Parathyroid adenoma (tissue), 2 donors: ENCODE data around the gene CCDC73.

ENCODE experiments used
- H2AFZ ChIP-seq: fragments of 300-600 bp; sonication (generic); one replicate; pipeline ENCODE4 v1.7.0; 2017; ENCODE audit warnings: antibody characterized with exemption, mild to moderate bottlenecking
- H3K27ac ChIP-seq: fragments of 300-600 bp; sonication (generic); one replicate; pipeline ENCODE4 v1.7.0; 2017
- H3K27me3 ChIP-seq: fragments of 300-600 bp; sonication (generic); one replicate; pipeline ENCODE4 v1.7.0; 2017; ENCODE audit warnings: low read length; ENCODE audit not compliant: control insufficient read depth, insufficient read depth
- H3K36me3 ChIP-seq: fragments of 300-600 bp; sonication (generic); one replicate; pipeline ENCODE4 v1.7.0; 2017; ENCODE audit warnings: low read length; ENCODE audit not compliant: control insufficient read depth, insufficient read depth
- H3K4me1 ChIP-seq: fragments of 300-600 bp; sonication (generic); one replicate; pipeline ENCODE4 v1.7.0; 2017; ENCODE audit warnings: control low read depth
- H3K4me2 ChIP-seq: fragments of 300-600 bp; sonication (generic); one replicate; pipeline ENCODE4 v1.7.0; 2017; ENCODE audit warnings: low read length
- H3K4me3 ChIP-seq: fragments of 300-600 bp; sonication (generic); one replicate; pipeline ENCODE4 v1.7.0; 2017; ENCODE audit warnings: low read depth, low read length
- H3K79me2 ChIP-seq: fragments of 300-600 bp; sonication (generic); one replicate; pipeline ENCODE4 v1.7.0; 2017; ENCODE audit warnings: control low read depth
- H3K9ac ChIP-seq: fragments of 300-600 bp; sonication (generic); one replicate; pipeline ENCODE4 v1.7.0; 2017; ENCODE audit warnings: mild to moderate bottlenecking
- H3K9me3 ChIP-seq: fragments of 300-600 bp; sonication (generic); one replicate; pipeline ENCODE4 v1.7.0; 2017; ENCODE audit warnings: low read length; ENCODE audit not compliant: control insufficient read depth
- TF ChIP-seq, protein P1 (sequence below): fragments of 300-600 bp; sonication (generic); IDR thresholded peaks from one replicate; pipeline ENCODE4 v1.7.0; 2017; ENCODE audit warnings: antibody characterized with exemption, mild to moderate bottlenecking
- donor health status: primary hyperparathyroidism.

CCDC73 gene

DNA sequence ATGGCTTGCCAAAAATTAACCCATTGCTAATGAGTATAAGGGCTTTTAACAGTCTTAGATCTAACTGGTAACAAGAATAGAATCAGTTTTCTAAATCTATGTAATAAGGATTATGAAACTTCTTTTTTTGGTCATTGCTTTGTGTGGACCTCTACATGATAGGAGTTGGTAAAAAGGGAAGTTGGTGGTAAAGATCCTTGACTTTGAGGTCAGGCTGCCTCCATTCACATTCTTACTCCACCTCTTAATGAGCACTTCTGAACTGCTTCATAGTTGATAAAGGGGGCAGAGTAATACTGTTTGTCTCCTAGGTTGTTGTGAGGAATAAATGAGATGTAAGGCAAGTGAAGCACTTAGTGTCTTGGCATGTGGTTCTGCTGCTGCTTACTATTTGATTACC is 200.2 kb downstream of the CCDC73 start:
- Histone ChIP-seq H3K27ac (no peak overlapping the region), H3K9me3 (no peaks in the 10 kb centered on the region), H3K9ac (no peak overlapping the region), H2AFZ (no peak overlapping the region), H3K27me3 (no peaks in the 10 kb centered on the region), H3K36me3 (no peaks in the 10 kb centered on the region), H3K4me1 (no peaks in the 10 kb centered on the region), H3K79me2 (no peaks in the 10 kb centered on the region), H3K4me2 (no peak overlapping the region), H3K4me3 (no peak overlapping the region)
- TF ChIP-seq, protein P1, sequence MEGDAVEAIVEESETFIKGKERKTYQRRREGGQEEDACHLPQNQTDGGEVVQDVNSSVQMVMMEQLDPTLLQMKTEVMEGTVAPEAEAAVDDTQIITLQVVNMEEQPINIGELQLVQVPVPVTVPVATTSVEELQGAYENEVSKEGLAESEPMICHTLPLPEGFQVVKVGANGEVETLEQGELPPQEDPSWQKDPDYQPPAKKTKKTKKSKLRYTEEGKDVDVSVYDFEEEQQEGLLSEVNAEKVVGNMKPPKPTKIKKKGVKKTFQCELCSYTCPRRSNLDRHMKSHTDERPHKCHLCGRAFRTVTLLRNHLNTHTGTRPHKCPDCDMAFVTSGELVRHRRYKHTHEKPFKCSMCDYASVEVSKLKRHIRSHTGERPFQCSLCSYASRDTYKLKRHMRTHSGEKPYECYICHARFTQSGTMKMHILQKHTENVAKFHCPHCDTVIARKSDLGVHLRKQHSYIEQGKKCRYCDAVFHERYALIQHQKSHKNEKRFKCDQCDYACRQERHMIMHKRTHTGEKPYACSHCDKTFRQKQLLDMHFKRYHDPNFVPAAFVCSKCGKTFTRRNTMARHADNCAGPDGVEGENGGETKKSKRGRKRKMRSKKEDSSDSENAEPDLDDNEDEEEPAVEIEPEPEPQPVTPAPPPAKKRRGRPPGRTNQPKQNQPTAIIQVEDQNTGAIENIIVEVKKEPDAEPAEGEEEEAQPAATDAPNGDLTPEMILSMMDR: no peak

DNA sequence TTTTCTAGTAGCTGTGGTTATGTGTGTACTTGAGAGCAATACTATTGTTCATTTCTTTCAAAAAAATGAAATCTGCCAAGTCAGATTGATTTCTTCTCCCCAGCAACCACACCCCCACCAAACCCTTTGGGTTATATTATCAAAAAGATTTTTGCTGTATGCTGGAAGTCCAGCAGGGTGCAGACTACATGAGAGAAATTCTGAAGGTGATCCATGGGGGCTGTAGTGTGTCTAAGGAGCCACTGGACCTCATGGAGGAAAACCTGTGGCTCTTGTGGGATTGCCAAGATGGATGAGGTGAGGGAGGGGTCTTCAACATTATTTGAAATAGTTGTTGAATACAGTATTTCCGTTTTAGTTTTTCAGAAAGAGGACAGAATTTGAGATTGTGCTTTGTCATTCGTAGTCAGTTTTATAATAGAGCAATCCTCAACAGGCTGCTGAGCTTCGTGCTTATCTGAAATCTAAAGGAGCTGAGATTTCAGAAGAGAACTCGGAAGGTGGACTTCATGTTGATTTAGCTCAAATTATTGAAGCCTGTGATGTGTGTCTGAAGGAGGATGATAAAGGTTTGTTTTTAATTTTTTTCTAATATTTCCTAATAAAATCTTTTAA is 207.8 kb downstream of the CCDC73 start:
- Histone ChIP-seq H3K79me2 (no peaks in the 10 kb centered on the region), H2AFZ (no peak overlapping the region), H3K27me3 (no peaks in the 10 kb centered on the region), H3K4me1 (peaks cover 4% of the 10 kb centered on the region), H3K4me2 (no peak overlapping the region), H3K9me3 (no peaks in the 10 kb centered on the region), H3K36me3 (no peaks in the 10 kb centered on the region), H3K27ac (no peak overlapping the region), H3K4me3 (no peak overlapping the region), H3K9ac (no peak overlapping the region)
- TF ChIP-seq, protein P1: no peak

DNA sequence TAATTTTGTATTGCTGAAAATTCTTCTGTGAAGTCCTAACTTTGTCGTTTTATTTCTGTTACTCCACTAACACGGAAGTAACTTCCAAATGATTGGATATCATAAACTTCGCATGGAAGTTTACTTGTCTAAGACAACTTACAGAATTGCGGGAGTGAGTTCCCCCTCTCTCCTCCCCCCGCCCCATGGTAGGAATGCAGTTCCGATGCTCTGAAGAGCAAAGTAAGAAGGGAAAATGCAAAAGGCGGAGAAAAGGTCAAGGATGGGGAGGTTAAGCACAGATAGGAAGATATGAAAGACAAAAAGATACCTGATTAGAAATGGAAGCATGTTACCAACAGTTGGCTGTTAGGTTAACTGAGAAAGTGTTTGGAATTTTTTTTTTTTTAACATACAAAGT is 209.5 kb downstream of the CCDC73 start:
- Histone ChIP-seq H3K27ac (no peak overlapping the region), H2AFZ (no peak overlapping the region), H3K36me3 (no peaks in the 10 kb centered on the region), H3K27me3 (no peaks in the 10 kb centered on the region), H3K9me3 (no peaks in the 10 kb centered on the region), H3K4me2 (peak overlapping the region; percentile 61), H3K4me3 (peak overlapping the region; percentile 67), H3K79me2 (no peaks in the 10 kb centered on the region), H3K4me1 (peaks cover 4% of the 10 kb centered on the region), H3K9ac (no peak overlapping the region)
- TF ChIP-seq, protein P1: no peak

DNA sequence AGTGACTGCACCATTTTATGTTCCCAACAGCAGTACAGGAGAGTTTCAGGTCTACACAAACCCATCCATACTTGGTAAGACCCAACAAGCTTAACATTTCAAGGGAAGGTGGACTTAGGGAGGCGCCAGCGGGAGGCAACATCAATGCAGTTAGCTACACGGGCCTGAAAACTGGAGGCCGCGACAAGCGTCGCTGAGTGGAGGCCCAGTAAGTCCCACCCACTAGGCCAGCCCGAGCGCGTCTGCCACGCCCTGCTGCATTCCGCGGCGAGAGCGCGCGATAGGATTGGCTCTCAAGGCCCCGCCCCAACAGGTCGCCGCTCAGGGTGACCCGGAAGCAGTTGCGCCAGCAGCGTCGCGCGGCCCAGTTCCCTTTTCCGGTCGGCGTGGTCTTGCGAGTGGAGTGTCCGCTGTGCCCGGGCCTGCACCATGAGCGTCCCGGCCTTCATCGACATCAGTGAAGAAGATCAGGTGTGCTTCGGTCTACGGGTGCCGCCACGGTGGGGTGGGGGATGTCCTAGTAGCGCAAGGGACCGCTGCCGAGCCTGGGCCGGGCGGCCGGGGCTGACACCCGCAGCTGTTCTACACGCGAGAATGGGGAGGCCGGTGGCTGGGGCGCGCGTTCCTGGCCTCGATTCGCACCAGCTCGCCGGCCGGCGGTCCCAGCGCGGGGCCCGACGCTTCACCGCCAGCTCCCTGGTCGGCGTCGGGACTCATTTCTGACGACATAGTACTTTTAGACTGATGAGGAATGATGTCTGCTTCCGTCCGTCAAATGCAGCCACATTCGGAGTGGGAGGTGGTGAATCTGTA is 210.8 kb downstream of the CCDC73 start, which contains the start of gene EIF3M:
TSS of gene EIF3M (plus strand) at position 373 of the 813 bp plus-strand sequence. CDS start at position 430, 57 bp downstream.
- peak within 1 kb of the TSS; percentile 84 for H2AFZ ChIP-seq
- TF ChIP-seq, protein P1: no peak
- H3K36me3 ChIP-seq: no peaks in the 10 kb centered on the region
- H3K4me1 ChIP-seq: peaks cover 4% of the 10 kb centered on the region
- no peaks in the 10 kb centered on the region for H3K27me3 ChIP-seq
- H3K27ac ChIP-seq: peak within 1 kb of the TSS; percentile 57
- H3K9ac ChIP-seq: no peak within 1 kb of the TSS
- H3K4me3 ChIP-seq: peak within 1 kb of the TSS; percentile 67
- H3K4me2 ChIP-seq: peak within 1 kb of the TSS; percentile 68
- H3K79me2 ChIP-seq: no peaks in the 10 kb centered on the region
- H3K9me3 ChIP-seq: no peaks in the 10 kb centered on the region
